Astrocyte of the cerebellum (primary cell): Measurements from ENCODE around the gene GAD2.

Source experiments
- DNase-seq: peaks from one replicate; pipeline ENCODE4 v3.0.0-alpha.2; 2011; ENCODE audit warnings: low read depth
- H3K4me3 ChIP-seq: 2 replicates; pipeline ENCODE4 v1.5.1; 2011; ENCODE audit warnings: mild to moderate bottlenecking, low read depth, low read length, moderate library complexity
- CTCF ChIP-seq: IDR thresholded peaks from 2 replicates; pipeline ENCODE4 v1.5.1; 2012; ENCODE audit warnings: low read length, low read depth, moderate library complexity, mild to moderate bottlenecking; ENCODE audit errors: missing control alignments
- in situ Hi-C: cut with HindIII; loops from 2 replicates; pipeline ENCODE4 v1.10.0; 2017; ENCODE audit warnings: low sequenced_read_pairs

The GAD2 gene

GRCh38 chr10:26314265-26315013 is 97.9 kb downstream of the GAD2 start:
- in situ Hi-C loops = no loop called here
- no peak for TF ChIP-seq CTCF
- no peak for DNase-seq
- H3K4me3 ChIP-seq = no peak overlapping the region

GRCh38 chr10:26318672-26319071 is 102.1 kb downstream of the GAD2 start:
- no peak for TF ChIP-seq CTCF
- no peak for DNase-seq
- in situ Hi-C loops = no loop called here
- no peak overlapping the region for H3K4me3 ChIP-seq

DNA sequence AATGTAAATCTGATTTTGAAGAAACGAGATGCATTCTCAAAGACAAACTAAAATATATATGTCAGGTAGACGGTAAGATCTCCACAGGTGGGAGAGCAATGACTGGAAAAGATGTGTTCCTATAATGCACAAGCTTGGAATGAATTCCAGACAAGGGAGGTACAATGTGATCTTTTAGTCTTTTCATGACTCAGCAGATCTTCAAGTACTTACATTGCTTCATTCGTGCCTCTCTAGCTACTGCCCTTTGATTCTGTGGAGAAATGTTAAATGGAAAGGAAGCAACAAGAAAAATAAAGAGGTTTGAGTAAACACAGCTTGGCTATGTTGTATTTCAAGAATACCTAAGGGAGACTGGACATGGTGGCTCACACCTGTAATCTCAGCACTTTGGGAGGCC is 106.6 kb downstream of the GAD2 start:
- in situ Hi-C loops = no loop called here
- no peak for DNase-seq
- TF ChIP-seq CTCF = no peak
- no peak overlapping the region for H3K4me3 ChIP-seq

GRCh38 chr10:26326851-26327250 is 110.3 kb downstream of the GAD2 start:
- H3K4me3 ChIP-seq = no peak overlapping the region
- in situ Hi-C loops = loop anchor here (25.0 kb wide), 1 partner anchor 235 kb away; no protein-coding TSS in a partner anchor
- no peak for DNase-seq
- no peak for TF ChIP-seq CTCF

GRCh38 chr10:26327811-26328210 is 111.2 kb downstream of the GAD2 start:
- H3K4me3 ChIP-seq = no peak overlapping the region
- in situ Hi-C loops = loop anchor here (25.0 kb wide), 1 partner anchor 234 kb away; no protein-coding TSS in a partner anchor
- no peak for DNase-seq
- TF ChIP-seq CTCF = no peak

DNA sequence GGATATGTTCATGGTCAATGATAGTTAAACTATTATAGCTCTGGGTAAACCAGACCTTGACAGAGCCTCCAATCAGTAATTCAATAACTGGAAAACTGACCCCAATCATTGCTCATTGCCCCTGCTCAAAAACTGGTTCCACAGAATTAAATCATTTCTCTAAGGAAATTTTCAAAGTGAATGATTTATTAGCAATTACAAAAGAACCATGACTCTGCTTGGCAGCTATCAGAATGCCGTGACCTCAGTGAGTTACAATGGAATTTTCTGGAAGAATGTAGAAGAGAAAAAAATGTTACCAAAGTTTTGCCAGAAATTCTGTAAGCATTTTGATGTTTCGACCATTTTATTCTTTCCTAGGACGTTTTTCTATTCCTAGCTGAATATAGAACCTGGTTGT is 114.8 kb downstream of the GAD2 start:
- no peak overlapping the region for H3K4me3 ChIP-seq
- no peak for TF ChIP-seq CTCF
- in situ Hi-C loops = loop anchor here (25.0 kb wide), 1 partner anchor 231 kb away; no protein-coding TSS in a partner anchor
- DNase-seq = no peak
